Measurements from ENCODE around the gene SEPTIN5.

The SEPTIN5 gene

DNA sequence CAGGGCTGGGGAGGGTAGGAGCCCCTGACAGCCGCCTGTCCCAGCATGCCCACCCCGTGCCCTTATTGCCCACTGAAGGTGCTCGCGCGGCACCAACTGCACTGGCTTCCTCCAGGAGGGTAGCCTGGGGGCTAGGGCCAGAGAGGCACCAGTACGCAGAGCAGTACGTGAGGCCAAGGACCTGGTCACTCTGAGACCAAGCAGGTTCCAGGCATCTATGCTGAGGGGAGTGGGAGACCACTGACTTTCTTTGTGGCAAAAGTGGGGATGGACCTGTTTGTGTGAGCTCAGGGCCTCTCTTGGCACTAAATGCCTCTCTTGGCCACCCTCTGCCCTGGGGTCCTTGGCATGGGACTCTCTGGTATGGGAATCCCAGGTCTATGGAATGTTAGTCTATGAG is 19.9 kb downstream of the SEPTIN5 start:
- Histone ChIP-seq H3K27ac (ENCODE audit: low read length) (no peak overlapping the region), H3K4me1 (ENCODE audit: low read length) (no peaks in the 10 kb centered on the region), H3K9me3 (ENCODE audit: insufficient read depth, low read length) (no peaks in the 10 kb centered on the region), H3K27me3 (ENCODE audit: low read depth, low read length) (no peaks in the 10 kb centered on the region), H4K20me1 (ENCODE audit: insufficient read depth, low read length) (no peaks in the 10 kb centered on the region), H3K4me3 (ENCODE audit: low read length) (no peak overlapping the region), H3K4me2 (ENCODE audit: low read length) (no peak overlapping the region), H3K9ac (ENCODE audit: low read length) (no peak overlapping the region), H3K79me2 (ENCODE audit: low read length) (no peaks in the 10 kb centered on the region), H3K36me3 (replicated peaks; ENCODE audit: low read depth, low read length) (no peaks in the 10 kb centered on the region), H2AFZ (ENCODE audit: low read depth, low read length) (no peak overlapping the region)
- no peak for TF ChIP-seq EZH2phosphoT487 (IDR thresholded peaks at IDR 0.05; ENCODE audit: low read depth)
- TF ChIP-seq, protein P1, sequence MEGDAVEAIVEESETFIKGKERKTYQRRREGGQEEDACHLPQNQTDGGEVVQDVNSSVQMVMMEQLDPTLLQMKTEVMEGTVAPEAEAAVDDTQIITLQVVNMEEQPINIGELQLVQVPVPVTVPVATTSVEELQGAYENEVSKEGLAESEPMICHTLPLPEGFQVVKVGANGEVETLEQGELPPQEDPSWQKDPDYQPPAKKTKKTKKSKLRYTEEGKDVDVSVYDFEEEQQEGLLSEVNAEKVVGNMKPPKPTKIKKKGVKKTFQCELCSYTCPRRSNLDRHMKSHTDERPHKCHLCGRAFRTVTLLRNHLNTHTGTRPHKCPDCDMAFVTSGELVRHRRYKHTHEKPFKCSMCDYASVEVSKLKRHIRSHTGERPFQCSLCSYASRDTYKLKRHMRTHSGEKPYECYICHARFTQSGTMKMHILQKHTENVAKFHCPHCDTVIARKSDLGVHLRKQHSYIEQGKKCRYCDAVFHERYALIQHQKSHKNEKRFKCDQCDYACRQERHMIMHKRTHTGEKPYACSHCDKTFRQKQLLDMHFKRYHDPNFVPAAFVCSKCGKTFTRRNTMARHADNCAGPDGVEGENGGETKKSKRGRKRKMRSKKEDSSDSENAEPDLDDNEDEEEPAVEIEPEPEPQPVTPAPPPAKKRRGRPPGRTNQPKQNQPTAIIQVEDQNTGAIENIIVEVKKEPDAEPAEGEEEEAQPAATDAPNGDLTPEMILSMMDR (IDR thresholded peaks at IDR 0.05; ENCODE audit: low read depth, low read length), result no peak

DNA sequence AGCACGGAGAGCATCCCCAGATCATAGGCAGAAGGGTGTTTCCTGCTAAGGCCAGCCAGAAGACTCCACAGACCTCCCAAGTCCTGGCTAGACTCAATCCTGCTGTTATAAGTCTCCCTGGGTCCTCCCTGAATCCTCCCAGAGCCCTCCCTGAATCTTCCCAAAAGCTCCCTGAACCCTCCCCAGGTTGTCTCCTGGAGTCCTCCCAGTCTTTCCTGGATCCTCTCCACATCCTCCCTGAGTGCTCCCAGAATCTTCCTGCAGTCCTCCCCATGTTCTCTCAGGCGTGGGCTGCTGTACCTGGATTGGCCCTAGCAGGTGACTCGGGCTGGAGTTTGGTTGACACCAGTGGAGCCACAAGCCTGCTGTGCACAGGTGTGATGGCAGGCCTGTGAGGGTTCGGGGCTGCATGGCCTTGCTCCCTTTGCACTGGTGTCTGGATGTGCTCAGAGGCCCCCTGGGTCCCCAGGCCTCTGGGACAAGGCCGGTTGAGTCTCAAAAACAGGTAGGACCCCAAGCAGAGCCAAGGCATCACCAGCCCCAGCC is 20.6 kb downstream of the SEPTIN5 start:
- Histone ChIP-seq H3K4me3 (ENCODE audit: low read length) (no peak overlapping the region), H3K4me1 (ENCODE audit: low read length) (no peaks in the 10 kb centered on the region), H3K36me3 (replicated peaks; ENCODE audit: low read depth, low read length) (no peaks in the 10 kb centered on the region), H3K4me2 (ENCODE audit: low read length) (no peak overlapping the region), H3K9ac (ENCODE audit: low read length) (no peak overlapping the region), H4K20me1 (ENCODE audit: insufficient read depth, low read length) (no peaks in the 10 kb centered on the region), H3K79me2 (ENCODE audit: low read length) (no peaks in the 10 kb centered on the region), H3K27me3 (ENCODE audit: low read depth, low read length) (no peaks in the 10 kb centered on the region), H2AFZ (ENCODE audit: low read depth, low read length) (no peak overlapping the region), H3K27ac (ENCODE audit: low read length) (no peak overlapping the region), H3K9me3 (ENCODE audit: insufficient read depth, low read length) (no peaks in the 10 kb centered on the region)
- TF ChIP-seq, protein P1 (IDR thresholded peaks at IDR 0.05; ENCODE audit: low read depth, low read length), result no peak
- TF ChIP-seq EZH2phosphoT487 (IDR thresholded peaks at IDR 0.05; ENCODE audit: low read depth), result no peak

DNA sequence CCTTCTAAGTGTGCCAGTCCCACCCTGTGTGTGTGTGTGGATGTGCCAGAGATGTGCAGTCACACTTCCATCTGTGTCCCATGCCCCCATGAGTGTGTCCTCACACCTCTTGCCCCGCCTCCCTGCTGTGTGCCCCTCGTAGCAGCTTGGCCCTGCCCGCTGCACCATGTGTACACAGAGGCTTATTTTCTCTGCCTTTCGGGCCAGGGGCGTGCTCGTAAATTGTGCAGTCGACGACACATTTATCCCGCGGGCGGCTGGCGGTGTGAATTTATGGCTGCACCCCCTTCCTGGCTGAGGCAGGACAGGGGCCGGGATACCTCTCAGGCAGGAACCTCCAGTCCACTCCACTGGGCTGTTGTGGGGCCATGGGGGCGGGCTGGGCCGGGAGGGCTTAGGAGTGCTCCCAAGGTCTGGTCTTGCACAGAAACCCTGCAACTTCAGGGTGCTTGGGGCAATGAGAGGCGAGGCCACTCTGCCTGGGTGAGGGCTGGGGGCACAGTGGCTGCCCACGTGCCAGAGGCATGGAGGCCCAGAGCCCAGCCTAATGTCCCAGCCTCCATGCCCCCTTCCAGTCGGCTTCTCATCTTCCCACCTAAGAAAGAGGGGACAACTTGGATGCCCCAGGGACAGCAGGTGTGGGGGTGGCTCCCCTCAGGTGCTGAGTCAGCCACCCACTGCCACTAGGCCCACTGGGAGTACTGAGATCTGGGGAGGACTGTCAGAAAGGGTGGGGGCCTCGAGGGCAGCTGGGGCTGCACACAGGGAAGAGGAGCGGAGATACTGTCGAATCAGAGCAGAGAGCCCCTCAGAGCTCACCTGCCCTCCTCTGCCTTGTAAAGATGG is 21.6 kb downstream of the SEPTIN5 start:
- H3K79me2 ChIP-seq (ENCODE audit: low read length), result no peaks in the 10 kb centered on the region
- H3K36me3 ChIP-seq (replicated peaks; ENCODE audit: low read depth, low read length), result no peaks in the 10 kb centered on the region
- no peaks in the 10 kb centered on the region for H4K20me1 ChIP-seq (ENCODE audit: insufficient read depth, low read length)

More for the DNA sequence above, 21.6 kb downstream of the SEPTIN5 start:
- no peak overlapping the region for H3K4me3 ChIP-seq (ENCODE audit: low read length)
- H3K9me3 ChIP-seq (ENCODE audit: insufficient read depth, low read length), result no peaks in the 10 kb centered on the region
- H2AFZ ChIP-seq (ENCODE audit: low read depth, low read length), result no peak overlapping the region
- no peak overlapping the region for H3K27ac ChIP-seq (ENCODE audit: low read length)
- H3K4me2 ChIP-seq (ENCODE audit: low read length), result no peak overlapping the region
- H3K27me3 ChIP-seq (ENCODE audit: low read depth, low read length), result no peaks in the 10 kb centered on the region
- no peak for TF ChIP-seq EZH2phosphoT487 (IDR thresholded peaks at IDR 0.05; ENCODE audit: low read depth)
- TF ChIP-seq, protein P1 (IDR thresholded peaks at IDR 0.05; ENCODE audit: low read depth, low read length), result no peak
- H3K9ac ChIP-seq (ENCODE audit: low read length), result no peak overlapping the region
- no peaks in the 10 kb centered on the region for H3K4me1 ChIP-seq (ENCODE audit: low read length)
